Endothelial cell of umbilical vein (primary cell): ENCODE data around the gene GGT6. TPM values are rescaled to one million over a fixed set of nuclear protein-coding genes. Genes with fewer than 3 reads are reported as not detected.

ENCODE experiments used
- BruUV-seq: library from RNA; stranded (reverse); fragments of 400-500 nt; replicated peaks from 2 replicates; lab custom pipeline; 2021; lab: Mats Ljungman, UMichigan
- CTCF ChIA-PET: fragments of 300-600, 350-600 bp; sonication (Branson Sonifier 250); formaldehyde crosslinking; loops from one replicate; lab custom pipeline; 2021; ENCODE audit warnings: antibody characterized with exemption, inconsistent platforms; lab: Charles Lee
- POLR2A ChIA-PET: fragments of 300-600, 350-600 bp; sonication (Branson Sonifier 250); formaldehyde crosslinking; loops from one replicate; lab custom pipeline; 2021; ENCODE audit warnings: antibody characterized with exemption, inconsistent platforms; lab: Charles Lee
- DNase-seq: peaks from one replicate; pipeline ENCODE4 v3.0.0-alpha.2; 2011; ENCODE audit warnings: low read depth, low spot score
- FAIRE-seq: peaks from 2 replicates; lab custom pipeline; 2011; peaks lifted over from hg19 to GRCh38; lab: Jason Lieb, UNC
- H2AFZ ChIP-seq: 2 replicates; pipeline ENCODE4 v1.6.0; 2012; ENCODE audit warnings: low read depth, low read length, control low read depth, inconsistent platforms
- H3K27ac ChIP-seq: 2 replicates; pipeline ENCODE4 v1.5.1; 2011; ENCODE audit warnings: low read depth, mild to moderate bottlenecking, control low read depth, low read length, moderate library complexity; ENCODE audit not compliant: insufficient read depth
- H3K27me3 ChIP-seq, 2 experiments: 2 replicates each; pipeline versions ENCODE4 v1.6.0 to v1.6.1; 2011; ENCODE audit warnings: low read length in 2 of 2, mixed read lengths in 1 of 2; ENCODE audit not compliant: control insufficient read depth in 2 of 2, insufficient read depth in 2 of 2
- H3K36me3 ChIP-seq, 2 experiments: 2 replicates in 1 of 2; 3 replicates in 1 of 2; pipeline ENCODE4 v1.5.1; 2011; ENCODE audit warnings: low read length in 2 of 2, mild to moderate bottlenecking in 1 of 2, moderate library complexity in 1 of 2; ENCODE audit not compliant: control insufficient read depth in 2 of 2, insufficient read depth in 2 of 2; ENCODE audit errors: extremely low read depth in 1 of 2
- H3K4me1 ChIP-seq: 3 replicates; pipeline ENCODE4 v1.5.1; 2011; ENCODE audit warnings: mild to moderate bottlenecking, low read length; ENCODE audit not compliant: control insufficient read depth, insufficient read depth; ENCODE audit errors: extremely low read depth
- H3K4me2 ChIP-seq: 2 replicates; pipeline ENCODE4 v1.6.1; 2011; ENCODE audit warnings: low read length, control low read depth, mixed read lengths; ENCODE audit not compliant: insufficient read depth
- H3K4me3 ChIP-seq, 3 experiments: fragments of 200-600 bp in 1 of 3; sonication (generic), shearing (Covaris generic) in 1 of 3; replicated peaks in 1 of 3; 2 replicates each; pipeline ENCODE4 v1.5.1; 2011 to 2016; ENCODE audit warnings: control low read depth in 3 of 3, low read length in 3 of 3, mild to moderate bottlenecking in 2 of 3, inconsistent platforms in 1 of 3, low read depth in 1 of 3, moderate library complexity in 1 of 3; ENCODE audit not compliant: insufficient read depth in 1 of 3
- H3K79me2 ChIP-seq: 2 replicates; pipeline ENCODE4 v1.6.0; 2012; ENCODE audit warnings: low read length, inconsistent platforms; ENCODE audit not compliant: control insufficient read depth, insufficient read depth
- H3K9ac ChIP-seq: replicated peaks from 2 replicates; pipeline ENCODE3; 2011; ENCODE audit warnings: low read length, control low read depth; ENCODE audit not compliant: insufficient read depth; ENCODE audit errors: extremely low read depth
- H3K9me1 ChIP-seq: replicated peaks from 3 replicates; pipeline ENCODE4 v1.6.0; 2011; ENCODE audit warnings: mild to moderate bottlenecking, low read length; ENCODE audit not compliant: control insufficient read depth, insufficient read depth; ENCODE audit errors: extremely low read depth
- H3K9me3 ChIP-seq: replicated peaks from 2 replicates; pipeline ENCODE4 v1.5.1; 2012; ENCODE audit warnings: low read length, inconsistent platforms; ENCODE audit not compliant: control insufficient read depth, insufficient read depth
- H4K20me1 ChIP-seq: replicated peaks from 2 replicates; pipeline ENCODE3; 2011; ENCODE audit warnings: mild to moderate bottlenecking, low read length; ENCODE audit not compliant: control insufficient read depth, insufficient read depth; ENCODE audit errors: extremely low read depth
- EZH2 ChIP-seq: IDR thresholded peaks from 2 replicates; pipeline ENCODE4 v1.6.1; 2012; ENCODE audit warnings: borderline replicate concordance, low read depth, mild to moderate bottlenecking, moderate library complexity, low read length, inconsistent platforms; ENCODE audit not compliant: severe bottlenecking
- GATA2 ChIP-seq: IDR thresholded peaks from 2 replicates; pipeline ENCODE4 v1.7.0; 2011; ENCODE audit warnings: low read depth, mild to moderate bottlenecking, moderate library complexity, mixed read lengths, low read length; ENCODE audit not compliant: insufficient read length, insufficient read depth
- JUN ChIP-seq: IDR thresholded peaks from 2 replicates; pipeline ENCODE4 v1.6.1; 2011; ENCODE audit warnings: borderline replicate concordance, low read depth; ENCODE audit not compliant: insufficient read length, insufficient read depth
- POLR2A ChIP-seq: IDR thresholded peaks from 2 replicates; pipeline ENCODE4 v1.6.1; 2012; ENCODE audit warnings: low read depth, mild to moderate bottlenecking, control low read depth, low read length
- POLR2AphosphoS5 ChIP-seq: IDR thresholded peaks from 2 replicates; pipeline ENCODE4 v1.6.1; 2012; ENCODE audit warnings: low read depth, mild to moderate bottlenecking, control low read depth, low read length, moderate library complexity; ENCODE audit not compliant: insufficient read depth
- dilution Hi-C: fragments of 300-500 bp; cut with MboI; formaldehyde crosslinking; loops from one replicate; pipeline ENCODE4 v1.15.0; 2019; ENCODE audit warnings: low sequenced_read_pairs; ENCODE audit not compliant: extremely low pct_ligation_motif_present
- intact Hi-C: fragments of 100-400 bp; cut with micrococcal nuclease; formaldehyde crosslinking; loops from one replicate; pipeline ENCODE4 v1.10.0; 2022
- polyA plus RNA-seq, 4 experiments: library from polyadenylated mRNA; depleted of rRNA in 3 of 4; stranded (reverse) in 3 of 4; unstranded in 1 of 4; fragments of >200 nt; gene quantifications; 2 replicates each; pipeline versions ENCODE4 v1.2.1 to v1.2.3, GENCODE V29; 2011 to 2012; ENCODE audit warnings: missing spikeins in 1 of 4
- total RNA-seq: library from RNA; stranded (reverse); gene quantifications from 2 replicates; pipeline ENCODE4 v1.2.3, GENCODE V29; 2021
- TF ChIP-seq, protein P1 (sequence below), 2 donors: IDR thresholded peaks; 1 replicate in 1 of 2; 2 replicates in 1 of 2; pipeline ENCODE4 v1.5.1; 2011; ENCODE audit warnings: low read length in 2 of 2, mild to moderate bottlenecking in 2 of 2, moderate library complexity in 2 of 2, control low read depth in 1 of 2, inconsistent platforms in 1 of 2, low read depth in 1 of 2; ENCODE audit not compliant: insufficient read depth in 1 of 2; ENCODE audit errors: extremely low read depth in 1 of 2
- TF ChIP-seq, protein P2 (sequence below): IDR thresholded peaks from 2 replicates; pipeline ENCODE4 v1.6.1; 2011; ENCODE audit not compliant: insufficient read depth, insufficient read length

Gene GGT6
- total and polyA plus RNA-seq, 2 donors (not counting 3 experiments of a cell fraction or from before 2014, with no cell fraction given): not detected

DNA sequence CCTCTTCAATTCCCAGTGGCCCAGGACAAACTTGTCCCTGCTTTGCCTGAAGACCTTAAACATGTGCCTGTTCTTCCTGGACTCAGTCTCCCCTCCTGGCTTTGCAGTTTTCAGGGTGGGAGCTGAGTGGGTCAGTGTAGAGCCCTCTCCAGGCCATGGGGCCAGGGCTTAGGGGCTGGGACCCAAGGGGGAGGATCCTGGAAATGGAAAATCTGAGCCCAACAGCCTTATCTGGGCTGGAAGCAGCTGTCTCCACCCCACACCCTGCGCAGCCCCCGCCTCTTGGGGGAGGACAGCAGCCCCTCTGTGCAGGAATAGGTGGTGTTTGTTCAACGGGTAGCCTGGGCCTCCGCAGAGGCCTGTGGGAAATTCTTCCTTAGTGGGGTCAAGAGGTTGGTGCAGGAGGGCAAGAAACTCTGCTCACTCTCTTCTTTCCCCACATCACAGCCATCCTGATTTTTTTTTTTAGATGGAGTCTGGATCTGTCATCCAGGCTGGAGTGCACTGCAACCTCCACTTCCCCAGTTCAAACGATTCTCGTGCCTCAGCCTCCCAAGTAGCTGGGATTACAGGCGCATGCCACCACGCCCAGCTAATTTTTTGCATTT, 17.1 kb upstream of the GGT6 start:
- POLR2A ChIA-PET: no interaction called here
- no TSS peak for BruUV-seq
- intact Hi-C loops: no loop called here

More for the DNA sequence above, 17.1 kb upstream of the GGT6 start:
- no peak overlapping the region for H3K27ac ChIP-seq
- no peak for TF ChIP-seq GATA2
- TF ChIP-seq, protein P1, sequence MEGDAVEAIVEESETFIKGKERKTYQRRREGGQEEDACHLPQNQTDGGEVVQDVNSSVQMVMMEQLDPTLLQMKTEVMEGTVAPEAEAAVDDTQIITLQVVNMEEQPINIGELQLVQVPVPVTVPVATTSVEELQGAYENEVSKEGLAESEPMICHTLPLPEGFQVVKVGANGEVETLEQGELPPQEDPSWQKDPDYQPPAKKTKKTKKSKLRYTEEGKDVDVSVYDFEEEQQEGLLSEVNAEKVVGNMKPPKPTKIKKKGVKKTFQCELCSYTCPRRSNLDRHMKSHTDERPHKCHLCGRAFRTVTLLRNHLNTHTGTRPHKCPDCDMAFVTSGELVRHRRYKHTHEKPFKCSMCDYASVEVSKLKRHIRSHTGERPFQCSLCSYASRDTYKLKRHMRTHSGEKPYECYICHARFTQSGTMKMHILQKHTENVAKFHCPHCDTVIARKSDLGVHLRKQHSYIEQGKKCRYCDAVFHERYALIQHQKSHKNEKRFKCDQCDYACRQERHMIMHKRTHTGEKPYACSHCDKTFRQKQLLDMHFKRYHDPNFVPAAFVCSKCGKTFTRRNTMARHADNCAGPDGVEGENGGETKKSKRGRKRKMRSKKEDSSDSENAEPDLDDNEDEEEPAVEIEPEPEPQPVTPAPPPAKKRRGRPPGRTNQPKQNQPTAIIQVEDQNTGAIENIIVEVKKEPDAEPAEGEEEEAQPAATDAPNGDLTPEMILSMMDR (IDR thresholded peaks at IDR 0.05; ENCODE audit: extremely low read depth in 1 of 2, insufficient read depth in 1 of 2, low read depth in 1 of 2, low read length in 2 of 2): no peak
- TF ChIP-seq EZH2: no peak
- no peak for TF ChIP-seq POLR2A
- no peak for TF ChIP-seq JUN
- TF ChIP-seq, protein P2, sequence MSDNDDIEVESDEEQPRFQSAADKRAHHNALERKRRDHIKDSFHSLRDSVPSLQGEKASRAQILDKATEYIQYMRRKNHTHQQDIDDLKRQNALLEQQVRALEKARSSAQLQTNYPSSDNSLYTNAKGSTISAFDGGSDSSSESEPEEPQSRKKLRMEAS: no peak
- TF ChIP-seq POLR2AphosphoS5: no peak
- no peaks in the 10 kb centered on the region for H3K79me2 ChIP-seq
- no peaks in the 10 kb centered on the region for H4K20me1 ChIP-seq
- no peak overlapping the region for H3K4me3 ChIP-seq
- H3K4me2 ChIP-seq: no peak overlapping the region
- DNase-seq (no peak), FAIRE-seq (no peak)
- peaks cover 0 to 4% of the 10 kb centered on the region in 2 experiments for H3K27me3 ChIP-seq
- no peaks in the 10 kb centered on the region for H3K4me1 ChIP-seq
- H3K36me3 ChIP-seq: no peaks in the 10 kb centered on the region
- CTCF ChIA-PET: interaction anchor here (1.0 to 1.8 kb wide), 3 partner anchors 10 to 48 kb away, joined by 3 to 18 read pairs (median 3); no protein-coding TSS in a partner anchor
- dilution Hi-C loops: no loop called here
- no peaks in the 10 kb centered on the region for H3K9me1 ChIP-seq
- no peak overlapping the region for H3K9ac ChIP-seq
- H2AFZ ChIP-seq: no peak overlapping the region
- no peaks in the 10 kb centered on the region for H3K9me3 ChIP-seq
